Progenitor cell of endocrine pancreas (in vitro differentiated cells): ENCODE results near the gene CDC26. TPM values are rescaled to one million over a fixed set of nuclear protein-coding genes. Genes with fewer than 3 reads are reported as not detected.

Experiments
- DNase-seq: peaks from one replicate; pipeline ENCODE4 v3.0.0; 2021; ENCODE audit warnings: low spot score; ENCODE audit not compliant: unreplicated experiment
- H3K27ac Mint-ChIP-seq: 2 replicates; pipeline ENCODE4 v1.8.0; 2021; ENCODE audit warnings: mild to moderate bottlenecking, moderate library complexity, mixed read lengths
- H3K27me3 Mint-ChIP-seq: 2 replicates; pipeline ENCODE4 v1.8.0; 2021; ENCODE audit warnings: mixed read lengths
- H3K36me3 Mint-ChIP-seq: 2 replicates; pipeline ENCODE4 v1.8.0; 2022; ENCODE audit warnings: mixed read lengths; ENCODE audit not compliant: insufficient read depth
- H3K4me1 Mint-ChIP-seq: 2 replicates; pipeline ENCODE4 v1.8.0; 2021; ENCODE audit warnings: low read depth, mixed read lengths
- H3K4me3 Mint-ChIP-seq: 2 replicates; pipeline ENCODE4 v1.8.0; 2021; ENCODE audit warnings: low read depth, mild to moderate bottlenecking, moderate library complexity, mixed read lengths
- H3K9me3 Mint-ChIP-seq: 2 replicates; pipeline ENCODE4 v1.8.0; 2021; ENCODE audit warnings: low read depth, mixed read lengths
- CTCF ChIP-seq: fragments of 200-600 bp; sonication (generic); IDR thresholded peaks from one replicate; pipeline ENCODE4 v1.5.0; 2021; ENCODE audit warnings: antibody characterized with exemption, mild to moderate bottlenecking; ENCODE audit not compliant: unreplicated experiment
- total RNA-seq: library from RNA; stranded (reverse); gene quantifications from 2 replicates; pipeline ENCODE4 v1.2.1, GENCODE V29; 2021

The CDC26 gene
- total RNA-seq, 1 donor from 2014 or later: 36.6 TPM

GRCh38 chr9:113309204-113309813, 33.9 kb upstream of the CDC26 start:
- no peak for DNase-seq
- no peak overlapping the region for H3K4me3 Mint-ChIP-seq
- no peaks in the 10 kb centered on the region for H3K27me3 Mint-ChIP-seq
- no peak overlapping the region for H3K27ac Mint-ChIP-seq
- H3K36me3 Mint-ChIP-seq: no peaks in the 10 kb centered on the region
- no peaks in the 10 kb centered on the region for H3K9me3 Mint-ChIP-seq
- peaks cover 2% of the 10 kb centered on the region for H3K4me1 Mint-ChIP-seq
- peak; percentile 80 for TF ChIP-seq CTCF

DNA sequence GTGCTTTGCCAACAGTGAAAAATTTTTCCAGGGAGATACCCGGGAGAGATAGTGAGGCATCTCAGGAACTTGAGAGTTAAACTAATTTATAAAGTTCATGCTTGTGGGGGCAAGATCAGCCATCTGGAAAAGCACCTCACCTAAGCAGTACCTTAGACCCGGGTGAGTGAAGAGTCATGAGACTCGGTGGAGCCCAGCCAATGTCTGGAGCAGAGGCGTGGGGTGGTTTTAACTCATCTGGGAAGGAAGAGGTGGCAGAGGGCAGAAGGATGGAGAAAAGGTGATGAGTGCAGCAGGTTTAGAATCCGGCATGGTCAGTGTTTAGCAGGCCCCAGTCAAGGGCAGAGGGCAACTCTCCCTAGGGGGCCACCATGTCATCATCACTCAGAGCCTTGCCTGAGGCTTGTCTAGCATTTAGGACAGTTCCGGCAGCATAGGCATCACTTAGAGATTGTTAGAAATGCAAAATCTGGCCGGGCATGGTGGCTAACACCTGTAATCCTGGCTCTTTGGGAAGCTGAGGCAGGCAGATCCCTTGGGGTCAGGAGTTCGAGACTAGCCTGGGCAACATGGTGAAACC, 32.1 kb upstream of the CDC26 start:
- no peaks in the 10 kb centered on the region for H3K9me3 Mint-ChIP-seq
- no peak for TF ChIP-seq CTCF
- no peaks in the 10 kb centered on the region for H3K27me3 Mint-ChIP-seq
- no peak overlapping the region for H3K4me3 Mint-ChIP-seq
- peaks cover 7% of the 10 kb centered on the region for H3K4me1 Mint-ChIP-seq
- H3K36me3 Mint-ChIP-seq: no peaks in the 10 kb centered on the region
- no peak overlapping the region for H3K27ac Mint-ChIP-seq
- DNase-seq: no peak

DNA sequence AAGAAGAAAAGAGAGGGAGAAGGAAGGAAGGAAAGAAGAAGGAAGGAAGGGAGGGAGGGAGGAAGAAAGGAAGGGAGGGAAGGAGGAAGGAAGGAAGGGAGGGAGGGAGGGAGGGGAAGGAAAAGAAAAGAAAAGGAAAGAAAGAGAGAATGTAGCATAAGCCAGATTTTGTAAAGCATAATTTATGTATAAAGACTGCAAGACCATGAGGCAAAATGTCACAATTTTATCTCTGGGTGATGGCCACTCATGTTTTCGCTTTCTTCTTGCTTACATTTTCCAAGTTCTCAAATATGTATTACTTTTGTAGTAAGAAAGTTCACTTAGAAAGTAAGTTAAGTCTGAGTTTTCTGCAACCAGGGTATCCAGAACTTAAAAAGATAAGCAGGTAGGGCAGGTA, 31.2 kb upstream of the CDC26 start:
- Mint-ChIP-seq H3K27ac (no peak overlapping the region), H3K4me1 (peaks cover 7% of the 10 kb centered on the region), H3K4me3 (no peak overlapping the region), H3K9me3 (no peaks in the 10 kb centered on the region), H3K36me3 (no peaks in the 10 kb centered on the region), H3K27me3 (peaks cover 3% of the 10 kb centered on the region)
- no peak for TF ChIP-seq CTCF
- no peak for DNase-seq

- Mint-ChIP-seq H3K27ac (peak within 1 kb of the TSS; percentile 44), H3K9me3 (no peaks in the 10 kb centered on the region), H3K36me3 (no peaks in the 10 kb centered on the region), H3K27me3 (peaks cover 7% of the 10 kb centered on the region), H3K4me3 (peak within 1 kb of the TSS; percentile 27), H3K4me1 (peaks cover 6% of the 10 kb centered on the region)
- no peak for TF ChIP-seq CTCF
- DNase-seq: no peak
These were observed 27.5 kb upstream of the CDC26 start, which contains the start of gene RNF183 for GRCh38 chr9:113302792-113303418. Gene RNF183, minus strand, starts transcription at chr9:113303376. Its CDS starts 5,192 bp downstream, at chr9:113298184.

GRCh38 chr9:113301548-113301947, 26.2 kb upstream of the CDC26 start:
- H3K27ac Mint-ChIP-seq: no peak overlapping the region
- H3K27me3 Mint-ChIP-seq: peaks cover 7% of the 10 kb centered on the region

More at GRCh38 chr9:113301548-113301947, 26.2 kb upstream of the CDC26 start:
- peaks cover 6% of the 10 kb centered on the region for H3K4me1 Mint-ChIP-seq
- DNase-seq: no peak
- no peak overlapping the region for H3K4me3 Mint-ChIP-seq
- no peaks in the 10 kb centered on the region for H3K36me3 Mint-ChIP-seq
- no peak for TF ChIP-seq CTCF
- H3K9me3 Mint-ChIP-seq: no peaks in the 10 kb centered on the region
